ENCODE data around the gene PON2. TPM values are rescaled to one million over a fixed set of nuclear protein-coding genes. Genes with fewer than 3 reads are reported as not detected.
"Not testable (repeated sequence)": the region's sequence is repeated elsewhere in the genome, so short reads cannot be mapped to it uniquely, and the experiment has no call there.

PON2 gene
- total RNA-seq: 111 TPM

- peak; percentile 86 for DNase-seq (ENCODE audit: low spot score)
- ATAC-seq: peak; percentile 96
- intact Hi-C loops (cut with DNase I): no loop called here
These were observed at the start of gene PON2 for GRCh38 chr7:95434557-95435421. TSS of gene PON2 (minus strand) at chr7:95435028. CDS start at chr7:95434951, 77 bp downstream.

GRCh38 chr7:95482424-95482823 is 47.6 kb upstream of the PON2 start:
- DNase-seq (ENCODE audit: low spot score) (no peak), ATAC-seq (no peak)
- intact Hi-C loops (cut with DNase I): no loop called here

GRCh38 chr7:95481271-95482165 is 46.7 kb upstream of the PON2 start:
- DNase-seq (ENCODE audit: low spot score) (no peak), ATAC-seq (no peak)
- intact Hi-C loops (cut with DNase I): no loop called here

- ATAC-seq: no peak
- intact Hi-C loops (cut with DNase I): no loop called here
- no peak for DNase-seq (ENCODE audit: low spot score)
These were observed 45.3 kb upstream of the PON2 start for GRCh38 chr7:95479992-95480624.

GRCh38 chr7:95478272-95479037 is 43.6 kb upstream of the PON2 start:
- no peak for DNase-seq (ENCODE audit: low spot score)
- intact Hi-C loops (cut with DNase I): no loop called here
- ATAC-seq: no peak

- peak; percentile 77 for DNase-seq (ENCODE audit: low spot score)
- peak; percentile 80 for ATAC-seq
- intact Hi-C loops (cut with DNase I): no loop called here
These were observed 42.2 kb upstream of the PON2 start for GRCh38 chr7:95476904-95477594.

- DNase-seq (ENCODE audit: low spot score) (no peak), ATAC-seq (no peak)
- intact Hi-C loops (cut with DNase I): no loop called here
These were observed 41.4 kb upstream of the PON2 start for GRCh38 chr7:95476072-95476847.

GRCh38 chr7:95473276-95473985 is 38.6 kb upstream of the PON2 start:
- DNase-seq (ENCODE audit: low spot score): no peak
- intact Hi-C loops (cut with DNase I): no loop called here
- peak; percentile 58 for ATAC-seq

- ATAC-seq (peak; percentile 52), DNase-seq (ENCODE audit: low spot score) (no peak)
- intact Hi-C loops (cut with DNase I): no loop called here
These were observed 37.8 kb upstream of the PON2 start for GRCh38 chr7:95472581-95473161.

GRCh38 chr7:95471071-95471470 is 36.2 kb upstream of the PON2 start:
- DNase-seq (ENCODE audit: low spot score) (no peak), ATAC-seq (no peak)
- intact Hi-C loops (cut with DNase I): no loop called here

GRCh38 chr7:95470452-95470851 is 35.6 kb upstream of the PON2 start:
- ATAC-seq (no peak), DNase-seq (ENCODE audit: low spot score) (no peak)
- intact Hi-C loops (cut with DNase I): no loop called here

GRCh38 chr7:95469848-95470247 is 35.0 kb upstream of the PON2 start:
- DNase-seq (ENCODE audit: low spot score) (no peak), ATAC-seq (no peak)
- intact Hi-C loops (cut with DNase I): no loop called here

- intact Hi-C loops (cut with DNase I): no loop called here
- ATAC-seq: no peak
- DNase-seq (ENCODE audit: low spot score): no peak
These were observed 34.4 kb upstream of the PON2 start for GRCh38 chr7:95469187-95469586.

GRCh38 chr7:95467912-95468607 is 33.2 kb upstream of the PON2 start:
- intact Hi-C loops (cut with DNase I): no loop called here
- ATAC-seq (no peak), DNase-seq (ENCODE audit: low spot score) (no peak)

GRCh38 chr7:95460653-95461052 is 25.8 kb upstream of the PON2 start:
- ATAC-seq; intact Hi-C loops (cut with DNase I); DNase-seq (ENCODE audit: low spot score): not testable (repeated sequence)

GRCh38 chr7:95457947-95458346 is 23.1 kb upstream of the PON2 start:
- DNase-seq (ENCODE audit: low spot score): no peak
- intact Hi-C loops (cut with DNase I): no loop called here
- no peak for ATAC-seq
